ENCODE data around the gene TBC1D20. TPM values are rescaled to one million over a fixed set of nuclear protein-coding genes. Genes with fewer than 3 reads are reported as not detected.

The TBC1D20 gene
- total and polyA plus RNA-seq, 9 donors = 19.1 to 40.1 (median 34.8) TPM

DNA sequence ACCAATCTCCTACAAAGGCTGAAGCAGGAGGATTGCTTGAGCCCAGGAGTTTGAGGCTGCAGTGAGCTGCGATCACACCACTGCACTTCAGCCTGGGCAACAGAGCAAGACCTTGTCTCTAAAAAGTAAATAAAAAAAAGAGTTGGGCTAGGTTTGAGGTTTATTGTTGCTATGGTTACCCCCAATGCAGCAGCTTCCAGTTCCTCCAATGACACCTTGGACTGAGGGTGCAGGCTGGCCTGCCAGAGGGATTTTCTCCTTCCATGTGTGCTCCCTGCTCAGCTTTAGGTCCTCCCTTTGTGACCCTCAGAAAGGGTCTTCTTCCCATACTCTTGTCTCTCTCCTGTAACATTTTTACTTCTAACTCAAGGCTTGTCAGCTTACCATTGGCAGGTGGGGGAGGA lies 10.6 kb upstream of the TBC1D20 start:
- H3K4me3 ChIP-seq = no peak overlapping the region
- no peak for DNase-seq
- no peaks in the 10 kb centered on the region for H3K36me3 ChIP-seq
- TF ChIP-seq, protein P1, sequence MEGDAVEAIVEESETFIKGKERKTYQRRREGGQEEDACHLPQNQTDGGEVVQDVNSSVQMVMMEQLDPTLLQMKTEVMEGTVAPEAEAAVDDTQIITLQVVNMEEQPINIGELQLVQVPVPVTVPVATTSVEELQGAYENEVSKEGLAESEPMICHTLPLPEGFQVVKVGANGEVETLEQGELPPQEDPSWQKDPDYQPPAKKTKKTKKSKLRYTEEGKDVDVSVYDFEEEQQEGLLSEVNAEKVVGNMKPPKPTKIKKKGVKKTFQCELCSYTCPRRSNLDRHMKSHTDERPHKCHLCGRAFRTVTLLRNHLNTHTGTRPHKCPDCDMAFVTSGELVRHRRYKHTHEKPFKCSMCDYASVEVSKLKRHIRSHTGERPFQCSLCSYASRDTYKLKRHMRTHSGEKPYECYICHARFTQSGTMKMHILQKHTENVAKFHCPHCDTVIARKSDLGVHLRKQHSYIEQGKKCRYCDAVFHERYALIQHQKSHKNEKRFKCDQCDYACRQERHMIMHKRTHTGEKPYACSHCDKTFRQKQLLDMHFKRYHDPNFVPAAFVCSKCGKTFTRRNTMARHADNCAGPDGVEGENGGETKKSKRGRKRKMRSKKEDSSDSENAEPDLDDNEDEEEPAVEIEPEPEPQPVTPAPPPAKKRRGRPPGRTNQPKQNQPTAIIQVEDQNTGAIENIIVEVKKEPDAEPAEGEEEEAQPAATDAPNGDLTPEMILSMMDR (IDR thresholded peaks at IDR 0.05) = no peak
- TF ChIP-seq POLR2A (IDR thresholded peaks at IDR 0.05) (no peak), EP300 (IDR thresholded peaks at IDR 0.05) (no peak)
- WGBS, 3 donors = 89 to 100% (median 100%) methylated on average over 1 of the region's 1 CpG
- no peaks in the 10 kb centered on the region for H3K27me3 ChIP-seq
- intact Hi-C loops (cut with DNase I) = no loop called here
- no peaks in the 10 kb centered on the region for H3K9me3 ChIP-seq
- no peak overlapping the region for H3K27ac ChIP-seq
- no peaks in the 10 kb centered on the region for H3K4me1 ChIP-seq (ENCODE audit: insufficient read depth)

DNA sequence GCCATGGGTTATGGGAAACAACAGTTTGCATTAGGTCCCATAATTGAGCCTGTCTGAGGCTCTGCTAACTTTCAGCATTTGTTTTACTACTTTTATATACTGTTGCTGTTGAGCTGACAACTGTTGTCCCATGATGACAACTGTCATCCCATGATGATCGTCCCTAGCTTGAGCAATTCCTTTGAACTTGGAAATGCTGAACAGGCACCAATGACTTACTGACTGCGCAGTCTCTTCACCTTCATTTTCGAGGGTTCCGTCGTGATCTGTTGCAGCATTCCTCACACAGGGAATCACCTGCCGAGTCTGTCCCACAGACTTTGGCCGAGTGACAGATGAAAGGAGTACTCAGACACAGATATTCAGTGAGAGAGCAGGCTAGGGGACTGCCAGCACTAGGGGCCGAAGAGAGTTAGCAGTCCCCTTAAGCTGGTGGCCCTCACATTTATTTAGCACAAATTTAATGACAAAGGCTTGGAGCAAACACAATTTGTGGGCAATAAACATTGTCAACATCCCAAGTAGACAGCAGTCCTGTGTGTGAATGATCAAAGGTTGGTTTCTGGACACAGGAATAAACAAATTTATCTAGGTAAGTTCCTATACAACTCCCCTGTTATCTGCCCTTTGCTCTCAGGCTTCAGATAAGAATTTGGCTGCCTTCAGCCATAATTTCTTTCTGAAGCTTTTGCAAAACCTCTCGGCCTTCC lies 10.0 kb upstream of the TBC1D20 start:
- no peaks in the 10 kb centered on the region for H3K9me3 ChIP-seq
- no peak overlapping the region for H3K27ac ChIP-seq
- TF ChIP-seq, protein P1 (IDR thresholded peaks at IDR 0.05) = no peak
- no peak for TF ChIP-seq POLR2A (IDR thresholded peaks at IDR 0.05)
- TF ChIP-seq EP300 (IDR thresholded peaks at IDR 0.05) = no peak
- H3K4me1 ChIP-seq (ENCODE audit: insufficient read depth) = no peaks in the 10 kb centered on the region
- intact Hi-C loops (cut with DNase I) = no loop called here
- no peaks in the 10 kb centered on the region for H3K27me3 ChIP-seq
- DNase-seq = no peak
- H3K36me3 ChIP-seq = no peaks in the 10 kb centered on the region
- 88 to 95% (median 89%) methylated on average over 9 of the region's 9 CpGs for WGBS, 3 donors
- H3K4me3 ChIP-seq = no peak overlapping the region

DNA sequence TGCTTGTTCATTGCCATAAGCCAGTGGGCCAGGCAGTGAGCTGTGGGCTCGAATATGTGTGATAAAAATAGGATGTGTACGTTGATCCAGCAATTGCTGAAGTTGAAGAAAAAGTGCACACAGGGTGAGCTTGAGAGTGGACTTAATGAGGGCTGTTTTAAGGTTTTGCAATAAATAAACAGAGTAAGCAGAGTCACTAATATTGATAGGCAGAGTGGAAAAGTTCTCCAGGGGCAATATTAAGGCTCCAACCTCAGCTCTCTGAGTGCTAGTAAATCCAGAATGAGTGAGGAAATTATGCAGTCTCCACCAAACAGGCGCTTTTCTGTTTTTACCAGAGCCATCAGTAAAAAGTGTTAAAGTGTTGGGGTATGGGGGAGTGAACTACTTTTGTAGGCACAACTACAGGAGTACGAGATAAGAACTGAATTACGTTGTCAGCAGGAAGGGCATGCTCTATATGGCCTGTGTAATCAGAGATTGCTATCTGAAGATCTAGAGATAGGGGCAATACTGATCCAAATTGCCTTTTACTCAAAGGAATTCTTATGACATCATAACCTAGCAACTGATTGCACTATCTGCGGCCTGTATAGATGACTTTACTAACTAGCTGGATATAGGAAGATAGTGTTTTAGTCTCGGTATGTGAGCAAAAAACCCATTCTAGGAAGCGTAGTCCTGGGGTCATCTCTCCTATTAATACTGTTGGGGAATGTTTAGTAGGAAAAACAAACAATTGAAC lies 7.6 kb upstream of the TBC1D20 start:
- intact Hi-C loops (cut with DNase I) = loop anchor here in 1 of 4 donors (10.0 kb wide), 1 partner anchor 65 kb away; the partner anchor contains the start of gene RBCK1
- WGBS, 3 donors = 60 to 77% (median 68%) methylated on average over 8 of the region's 8 CpGs
- no peak overlapping the region for H3K4me3 ChIP-seq

GRCh38 chr20:467755-468154 lies 5.4 kb upstream of the TBC1D20 start:
- H3K36me3 ChIP-seq = no peaks in the 10 kb centered on the region
- WGBS, 3 donors = 87 to 92% (median 90%) methylated on average over 7 of the region's 7 CpGs
- no peak for DNase-seq
- no peaks in the 10 kb centered on the region for H3K4me1 ChIP-seq (ENCODE audit: insufficient read depth)
- H3K27me3 ChIP-seq = no peaks in the 10 kb centered on the region
- H3K27ac ChIP-seq = no peak overlapping the region
- no peak overlapping the region for H3K4me3 ChIP-seq
- TF ChIP-seq POLR2A (IDR thresholded peaks at IDR 0.05) (no peak), EP300 (IDR thresholded peaks at IDR 0.05) (no peak)
- TF ChIP-seq, protein P1 (IDR thresholded peaks at IDR 0.05) = no peak
- no peaks in the 10 kb centered on the region for H3K9me3 ChIP-seq
- intact Hi-C loops (cut with DNase I) = loop anchor here in 1 of 4 donors (10.0 kb wide), 1 partner anchor 63 kb away; the partner anchor contains the start of gene RBCK1

More for the DNA sequence above, 7.6 kb upstream of the TBC1D20 start:
- Histone ChIP-seq H3K4me1 (ENCODE audit: insufficient read depth) (no peaks in the 10 kb centered on the region), H3K27ac (no peak overlapping the region), H3K9me3 (no peaks in the 10 kb centered on the region), H3K27me3 (no peaks in the 10 kb centered on the region), H3K36me3 (no peaks in the 10 kb centered on the region)
- no peak for DNase-seq
- TF ChIP-seq POLR2A (IDR thresholded peaks at IDR 0.05) = no peak
- no peak for TF ChIP-seq EP300 (IDR thresholded peaks at IDR 0.05)
- TF ChIP-seq, protein P1 (IDR thresholded peaks at IDR 0.05) = no peak
